ENCODE results near the gene DGUOK. TPM values are rescaled to one million over a fixed set of nuclear protein-coding genes. Genes with fewer than 3 reads are reported as not detected.
"Not testable (repeated sequence)": the region's sequence is repeated elsewhere in the genome, so short reads cannot be mapped to it uniquely, and the experiment has no call there.

Gene DGUOK
- total RNA-seq, 2 donors from 2014 or later = 61.1 to 85.2 TPM

- peak; percentile 61 for DNase-seq
- H3K9me3 ChIP-seq (ENCODE audit: control insufficient read depth, low read length) = no peaks in the 10 kb centered on the region
- Mint-ChIP-seq H3K9me3 (no peaks in the 10 kb centered on the region), H3K36me3 (ENCODE audit: low read depth) (peaks cover 25% of the 10 kb centered on the region), H3K4me1 (peaks cover 6% of the 10 kb centered on the region), H3K4me3 (no peak overlapping the region), H3K27me3 (ENCODE audit: insufficient read depth) (no peaks in the 10 kb centered on the region), H3K27ac (no peak overlapping the region)
- no peak overlapping the region for H3K27ac ChIP-seq (ENCODE audit: low read depth, low read length)
- peaks cover 65% of the 10 kb centered on the region for H3K36me3 ChIP-seq (ENCODE audit: control insufficient read depth, insufficient read depth, low read length)
- 94 to 100% methylated on average over 2 of the region's 2 CpGs for WGBS, 2 experiments (ENCODE audit: insufficient coverage in 1 of 2, insufficient read length in 1 of 2)
- H3K4me1 ChIP-seq (ENCODE audit: control insufficient read depth, insufficient read depth, low read length) = no peaks in the 10 kb centered on the region
- H3K27me3 ChIP-seq (ENCODE audit: control insufficient read depth, insufficient read depth, low read length, poor library complexity, severe bottlenecking) = no peaks in the 10 kb centered on the region
- TF ChIP-seq, protein P1, sequence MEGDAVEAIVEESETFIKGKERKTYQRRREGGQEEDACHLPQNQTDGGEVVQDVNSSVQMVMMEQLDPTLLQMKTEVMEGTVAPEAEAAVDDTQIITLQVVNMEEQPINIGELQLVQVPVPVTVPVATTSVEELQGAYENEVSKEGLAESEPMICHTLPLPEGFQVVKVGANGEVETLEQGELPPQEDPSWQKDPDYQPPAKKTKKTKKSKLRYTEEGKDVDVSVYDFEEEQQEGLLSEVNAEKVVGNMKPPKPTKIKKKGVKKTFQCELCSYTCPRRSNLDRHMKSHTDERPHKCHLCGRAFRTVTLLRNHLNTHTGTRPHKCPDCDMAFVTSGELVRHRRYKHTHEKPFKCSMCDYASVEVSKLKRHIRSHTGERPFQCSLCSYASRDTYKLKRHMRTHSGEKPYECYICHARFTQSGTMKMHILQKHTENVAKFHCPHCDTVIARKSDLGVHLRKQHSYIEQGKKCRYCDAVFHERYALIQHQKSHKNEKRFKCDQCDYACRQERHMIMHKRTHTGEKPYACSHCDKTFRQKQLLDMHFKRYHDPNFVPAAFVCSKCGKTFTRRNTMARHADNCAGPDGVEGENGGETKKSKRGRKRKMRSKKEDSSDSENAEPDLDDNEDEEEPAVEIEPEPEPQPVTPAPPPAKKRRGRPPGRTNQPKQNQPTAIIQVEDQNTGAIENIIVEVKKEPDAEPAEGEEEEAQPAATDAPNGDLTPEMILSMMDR (conservative IDR thresholded peaks at IDR 0.05) = peak; percentile 58
- no peak overlapping the region for H3K4me3 ChIP-seq (ENCODE audit: low read length)
- no peak overlapping the region for H3K9ac ChIP-seq (ENCODE audit: extremely low read depth, low read length, poor library complexity, severe bottlenecking)
Measured at GRCh38 chr2:73939419-73939818, 12.7 kb downstream of the DGUOK start.

DNA sequence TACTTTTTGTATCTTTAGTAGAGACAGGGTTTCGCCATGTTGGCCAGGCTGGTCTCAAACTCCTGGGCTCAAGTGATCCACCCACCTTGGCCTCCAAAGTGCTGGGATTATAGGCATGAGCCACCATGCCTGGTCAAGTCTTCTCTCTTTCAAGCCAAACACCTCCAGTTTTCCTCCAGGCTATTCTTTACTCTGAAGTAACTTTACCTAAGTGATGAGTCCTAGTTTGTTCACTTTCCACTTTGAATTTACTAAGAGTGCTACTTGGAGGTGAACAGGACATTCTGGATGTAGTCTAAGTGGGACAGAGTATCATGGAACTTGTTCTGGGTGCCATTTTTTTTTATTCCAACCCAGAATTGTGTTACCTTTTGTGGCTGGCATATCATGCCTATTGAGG is 13.4 kb downstream of the DGUOK start:
- not testable (repeated sequence) for H3K9me3 ChIP-seq (ENCODE audit: control insufficient read depth, low read length); H3K9me3 Mint-ChIP-seq; H3K4me1 ChIP-seq (ENCODE audit: control insufficient read depth, insufficient read depth, low read length); H3K27me3 ChIP-seq (ENCODE audit: control insufficient read depth, insufficient read depth, low read length, poor library complexity, severe bottlenecking); H3K4me1 Mint-ChIP-seq; H3K27ac Mint-ChIP-seq; H3K4me3 ChIP-seq (ENCODE audit: low read length); H3K4me3 Mint-ChIP-seq; DNase-seq; H3K27me3 Mint-ChIP-seq (ENCODE audit: insufficient read depth); H3K9ac ChIP-seq (ENCODE audit: extremely low read depth, low read length, poor library complexity, severe bottlenecking); H3K27ac ChIP-seq (ENCODE audit: low read depth, low read length)
- H3K36me3 Mint-ChIP-seq (ENCODE audit: low read depth) = peaks cover 31% of the 10 kb centered on the region
- peaks cover 65% of the 10 kb centered on the region for H3K36me3 ChIP-seq (ENCODE audit: control insufficient read depth, insufficient read depth, low read length)
- WGBS, 2 experiments (ENCODE audit: insufficient coverage in 1 of 2, insufficient read length in 1 of 2) = 80 to 100% methylated on average over 1 of the region's 1 CpG

- Histone ChIP-seq H3K4me3 (ENCODE audit: low read length) (no peak overlapping the region), H3K9me3 (ENCODE audit: control insufficient read depth, low read length) (no peaks in the 10 kb centered on the region), H3K4me1 (ENCODE audit: control insufficient read depth, insufficient read depth, low read length) (no peaks in the 10 kb centered on the region), H3K27me3 (ENCODE audit: control insufficient read depth, insufficient read depth, low read length, poor library complexity, severe bottlenecking) (no peaks in the 10 kb centered on the region), H3K27ac (ENCODE audit: low read depth, low read length) (no peak overlapping the region), H3K9ac (ENCODE audit: extremely low read depth, low read length, poor library complexity, severe bottlenecking) (no peak overlapping the region), H3K36me3 (ENCODE audit: control insufficient read depth, insufficient read depth, low read length) (peaks cover 68% of the 10 kb centered on the region)
- peaks cover 49% of the 10 kb centered on the region for H3K36me3 Mint-ChIP-seq (ENCODE audit: low read depth)
- H3K4me3 Mint-ChIP-seq = no peak overlapping the region
- no peak overlapping the region for H3K27ac Mint-ChIP-seq
- peaks cover 6% of the 10 kb centered on the region for H3K4me1 Mint-ChIP-seq
- H3K27me3 Mint-ChIP-seq (ENCODE audit: insufficient read depth) = no peaks in the 10 kb centered on the region
- DNase-seq = no peak
- WGBS, 2 experiments (ENCODE audit: insufficient coverage in 1 of 2, insufficient read length in 1 of 2) = 100% methylated on average over 1 of the region's 2 CpGs; no CpG with 5 or more reads in 1 of the 2 experiments
- H3K9me3 Mint-ChIP-seq = no peaks in the 10 kb centered on the region
- TF ChIP-seq, protein P1 (conservative IDR thresholded peaks at IDR 0.05) = no peak
Measured at GRCh38 chr2:73942664-73943063, 16.0 kb downstream of the DGUOK start.

DNA sequence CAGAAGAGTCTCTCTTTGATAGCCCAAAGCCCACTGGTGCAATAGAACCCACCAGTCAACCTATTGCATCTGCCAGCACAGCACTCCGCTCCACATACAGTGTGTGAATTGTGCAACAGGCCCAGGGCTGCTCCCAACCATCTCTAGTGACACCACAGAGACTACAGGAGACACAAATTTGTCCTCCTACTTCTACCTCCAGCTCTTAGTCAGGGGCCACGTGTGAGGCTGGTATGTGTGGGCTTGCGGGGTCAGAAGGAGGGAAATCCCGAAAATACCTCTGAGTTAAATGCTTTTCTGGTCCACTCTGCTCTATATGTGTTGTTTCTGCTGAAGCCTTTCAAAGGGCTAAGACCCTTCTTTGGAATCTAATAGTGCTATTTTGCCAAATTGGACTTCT is 18.0 kb downstream of the DGUOK start:
- Mint-ChIP-seq H3K27me3 (ENCODE audit: insufficient read depth) (no peaks in the 10 kb centered on the region), H3K36me3 (ENCODE audit: low read depth) (peaks cover 57% of the 10 kb centered on the region), H3K4me3 (no peak overlapping the region), H3K27ac (peak overlapping the region; percentile 8), H3K9me3 (no peaks in the 10 kb centered on the region), H3K4me1 (peaks cover 6% of the 10 kb centered on the region)
- H3K36me3 ChIP-seq (ENCODE audit: control insufficient read depth, insufficient read depth, low read length) = peaks cover 67% of the 10 kb centered on the region
- DNase-seq = no peak
- TF ChIP-seq, protein P1 (conservative IDR thresholded peaks at IDR 0.05) = no peak
- 99 to 100% methylated on average over 2 to 4 of the region's 4 CpGs for WGBS, 2 experiments (ENCODE audit: insufficient coverage in 1 of 2, insufficient read length in 1 of 2)
- H3K27me3 ChIP-seq (ENCODE audit: control insufficient read depth, insufficient read depth, low read length, poor library complexity, severe bottlenecking) = no peaks in the 10 kb centered on the region
- H3K9me3 ChIP-seq (ENCODE audit: control insufficient read depth, low read length) = no peaks in the 10 kb centered on the region
- no peak overlapping the region for H3K27ac ChIP-seq (ENCODE audit: low read depth, low read length)
- H3K4me3 ChIP-seq (ENCODE audit: low read length) = no peak overlapping the region
- H3K9ac ChIP-seq (ENCODE audit: extremely low read depth, low read length, poor library complexity, severe bottlenecking) = no peak overlapping the region
- no peaks in the 10 kb centered on the region for H3K4me1 ChIP-seq (ENCODE audit: control insufficient read depth, insufficient read depth, low read length)

Data from endodermal cell (in vitro differentiated cells).